HL-60 (cell line): Measurements from ENCODE around the gene F2R.

Experiments
- DNase-seq, 2 experiments: peaks; one replicate each; pipeline ENCODE4 v3.0.0-alpha.2; 2010 to 2020; ENCODE audit warnings: low read depth in 1 of 2, low spot score in 1 of 2
- H3K27ac ChIP-seq: fragments of 250-450 bp; sonication (Bioruptor Pico); replicated peaks from 2 replicates; pipeline ENCODE4 v1.5.1; 2020; ENCODE audit warnings: mild to moderate bottlenecking, moderate library complexity
- H3K27me3 ChIP-seq: fragments of 250-450 bp; sonication (Bioruptor Pico); 2 replicates; pipeline ENCODE4 v1.5.1; 2021; ENCODE audit warnings: mild to moderate bottlenecking, moderate library complexity; ENCODE audit not compliant: insufficient read depth, poor library complexity, severe bottlenecking
- H3K4me3 ChIP-seq: replicated peaks from 2 replicates; pipeline ENCODE4 v1.5.1; 2011; ENCODE audit warnings: mild to moderate bottlenecking, control low read depth, low read length; ENCODE audit not compliant: insufficient read depth
- GABPA ChIP-seq: IDR thresholded peaks from 2 replicates; pipeline ENCODE4 v1.6.1; 2012; ENCODE audit warnings: low read depth
- POLR2AphosphoS5 ChIP-seq: IDR thresholded peaks from 2 replicates; pipeline ENCODE4 v1.6.1; 2012; ENCODE audit warnings: low read depth
- REST ChIP-seq: IDR thresholded peaks from 2 replicates; pipeline ENCODE4 v1.6.1; 2012; ENCODE audit warnings: low read depth; ENCODE audit not compliant: insufficient replicate concordance
- SPI1 ChIP-seq: IDR thresholded peaks from 2 replicates; pipeline ENCODE4 v1.6.1; 2012; ENCODE audit warnings: low read depth, mild to moderate bottlenecking, borderline replicate concordance
- TF ChIP-seq, protein P1 (sequence below): IDR thresholded peaks from one replicate; pipeline ENCODE4 v1.5.1; 2011; ENCODE audit warnings: low read length, control low read depth, inconsistent platforms; ENCODE audit not compliant: insufficient read depth

Gene F2R

GRCh38 chr5:76703707-76704106 is 12.2 kb upstream of the F2R start:
- H3K4me3 ChIP-seq: no peak overlapping the region
- DNase-seq: no peak
- TF ChIP-seq, protein P1, sequence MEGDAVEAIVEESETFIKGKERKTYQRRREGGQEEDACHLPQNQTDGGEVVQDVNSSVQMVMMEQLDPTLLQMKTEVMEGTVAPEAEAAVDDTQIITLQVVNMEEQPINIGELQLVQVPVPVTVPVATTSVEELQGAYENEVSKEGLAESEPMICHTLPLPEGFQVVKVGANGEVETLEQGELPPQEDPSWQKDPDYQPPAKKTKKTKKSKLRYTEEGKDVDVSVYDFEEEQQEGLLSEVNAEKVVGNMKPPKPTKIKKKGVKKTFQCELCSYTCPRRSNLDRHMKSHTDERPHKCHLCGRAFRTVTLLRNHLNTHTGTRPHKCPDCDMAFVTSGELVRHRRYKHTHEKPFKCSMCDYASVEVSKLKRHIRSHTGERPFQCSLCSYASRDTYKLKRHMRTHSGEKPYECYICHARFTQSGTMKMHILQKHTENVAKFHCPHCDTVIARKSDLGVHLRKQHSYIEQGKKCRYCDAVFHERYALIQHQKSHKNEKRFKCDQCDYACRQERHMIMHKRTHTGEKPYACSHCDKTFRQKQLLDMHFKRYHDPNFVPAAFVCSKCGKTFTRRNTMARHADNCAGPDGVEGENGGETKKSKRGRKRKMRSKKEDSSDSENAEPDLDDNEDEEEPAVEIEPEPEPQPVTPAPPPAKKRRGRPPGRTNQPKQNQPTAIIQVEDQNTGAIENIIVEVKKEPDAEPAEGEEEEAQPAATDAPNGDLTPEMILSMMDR: no peak
- TF ChIP-seq REST (no peak), POLR2AphosphoS5 (no peak)
- H3K27ac ChIP-seq: no peak overlapping the region
- H3K27me3 ChIP-seq: no peaks in the 10 kb centered on the region

- H3K27me3 ChIP-seq: no peaks in the 10 kb centered on the region
- no peak overlapping the region for H3K4me3 ChIP-seq
- no peak for DNase-seq
- no peak overlapping the region for H3K27ac ChIP-seq
- TF ChIP-seq SPI1: no peak
- TF ChIP-seq GABPA: no peak
- no peak for TF ChIP-seq REST
- TF ChIP-seq, protein P1: no peak
- no peak for TF ChIP-seq POLR2AphosphoS5
These were observed 11.7 kb upstream of the F2R start for GRCh38 chr5:76704131-76704663.

DNA sequence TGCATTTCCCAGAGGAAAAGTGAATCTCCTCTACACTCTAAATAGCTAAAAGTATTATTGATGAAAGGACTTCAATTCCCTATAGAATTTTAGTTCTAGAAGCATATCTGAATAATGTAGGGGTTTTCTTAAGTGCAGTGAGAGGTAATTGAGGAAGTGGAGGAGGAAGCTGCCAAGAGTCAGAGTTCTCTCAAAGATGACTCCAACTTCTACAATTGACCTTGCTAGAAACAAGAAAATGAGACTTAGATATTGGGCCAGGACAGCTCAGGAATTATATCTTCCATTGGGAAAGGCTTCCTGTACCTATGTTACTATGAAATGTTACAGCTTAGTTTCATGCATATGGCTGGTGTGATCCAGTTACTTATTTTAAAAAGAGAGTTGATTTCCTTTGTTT is 10.4 kb upstream of the F2R start:
- TF ChIP-seq SPI1 (peak; percentile 85), GABPA (no peak)
- Histone ChIP-seq H3K4me3 (no peak overlapping the region), H3K27ac (0 out of 2 replicates have a peak overlapping the region, but pooled peaks have one; percentile 14), H3K27me3 (no peaks in the 10 kb centered on the region)
- no peak for DNase-seq

DNA sequence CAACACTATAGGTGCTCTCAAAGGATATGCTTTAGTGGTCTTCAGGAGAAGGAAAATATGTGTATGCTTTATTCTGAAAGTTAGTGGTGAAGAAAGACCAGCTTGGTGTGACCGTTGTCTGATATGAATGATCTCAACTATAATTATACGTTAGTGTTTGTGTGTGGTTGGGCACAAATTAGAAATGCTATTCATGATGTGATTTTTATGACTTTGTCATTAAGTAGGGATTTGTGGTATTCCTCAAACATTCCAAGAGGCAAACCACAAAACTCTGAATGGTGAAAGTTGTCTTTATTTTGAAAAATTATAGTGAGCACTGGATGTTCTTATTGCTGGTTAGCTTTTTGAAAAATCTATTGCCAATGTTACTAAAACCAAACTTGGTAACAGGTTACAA is 6.2 kb upstream of the F2R start:
- no peaks in the 10 kb centered on the region for H3K27me3 ChIP-seq
- H3K4me3 ChIP-seq: no peak overlapping the region
- TF ChIP-seq GABPA (no peak), POLR2AphosphoS5 (no peak), REST (no peak), SPI1 (no peak)
- TF ChIP-seq, protein P1: no peak
- DNase-seq: no peak
- H3K27ac ChIP-seq: no peak overlapping the region
